Measurements from ENCODE around the gene NR3C1. TPM values are rescaled to one million over a fixed set of nuclear protein-coding genes. Genes with fewer than 3 reads are reported as not detected.
"Not testable (repeated sequence)": the region's sequence is repeated elsewhere in the genome, so short reads cannot be mapped to it uniquely, and the experiment has no call there.

Gene NR3C1
- total RNA-seq, 2 experiments from 2014 or later, result 52.7 to 55.6 TPM

- H3K36me3 Mint-ChIP-seq (ENCODE audit: low read depth), result peaks cover 43% of the 10 kb centered on the region
- no peak overlapping the region for H3K27ac Mint-ChIP-seq
- intact Hi-C loops (cut with micrococcal nuclease), result no loop called here
- H3K4me3 Mint-ChIP-seq, result no peak overlapping the region
- no peak for TF ChIP-seq CTCF (IDR thresholded peaks at IDR 0.05)
- POLR2A ChIA-PET, result no interaction called here
- ATAC-seq (no peak), DNase-seq (no peak)
- no peaks in the 10 kb centered on the region for H3K27me3 Mint-ChIP-seq
- peaks cover 40% of the 10 kb centered on the region for H3K4me1 Mint-ChIP-seq (ENCODE audit: low read depth)
- peaks cover 9% of the 10 kb centered on the region for H3K9me3 Mint-ChIP-seq
- CTCF ChIA-PET, result no interaction called here
Observed at GRCh38 chr5:143331956-143332355, 71.5 kb downstream of the NR3C1 start.

DNA sequence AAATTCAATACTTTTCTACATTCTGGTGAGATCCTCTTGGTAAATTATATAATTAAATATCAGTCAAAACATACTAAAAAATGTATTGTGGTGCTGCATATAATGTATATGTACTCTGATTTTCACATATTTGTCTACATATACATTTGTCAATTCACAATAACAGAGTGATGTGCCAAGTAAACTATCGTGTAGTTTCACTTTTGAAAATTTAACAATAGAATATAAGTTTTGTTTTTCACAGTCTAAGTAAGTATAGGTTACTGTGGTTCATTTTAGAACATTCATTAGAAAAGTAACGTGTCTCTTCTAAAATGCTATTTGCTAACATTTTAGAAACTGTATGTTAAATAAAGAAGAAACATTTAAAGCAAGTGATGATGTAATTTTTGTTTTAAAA, 73.6 kb downstream of the NR3C1 start:
- DNase-seq (no peak), ATAC-seq (no peak)
- ChIA-PET POLR2A (interaction anchor here (0.8 kb wide), 1 partner anchor 20 kb away, joined by 3 read pairs; no protein-coding TSS in a partner anchor), CTCF (interaction anchor here (0.8 kb wide), 1 partner anchor 8 kb away, joined by 3 read pairs; no protein-coding TSS in a partner anchor)
- intact Hi-C loops (cut with micrococcal nuclease), result no loop called here
- H3K27me3 Mint-ChIP-seq, result no peaks in the 10 kb centered on the region
- no peak overlapping the region for H3K27ac Mint-ChIP-seq
- H3K9me3 Mint-ChIP-seq, result peaks cover 10% of the 10 kb centered on the region
- TF ChIP-seq CTCF (IDR thresholded peaks at IDR 0.05), result no peak
- H3K4me1 Mint-ChIP-seq (ENCODE audit: low read depth), result peaks cover 38% of the 10 kb centered on the region
- no peak overlapping the region for H3K4me3 Mint-ChIP-seq
- peaks cover 44% of the 10 kb centered on the region for H3K36me3 Mint-ChIP-seq (ENCODE audit: low read depth)

GRCh38 chr5:143328589-143329220, 74.8 kb downstream of the NR3C1 start:
- intact Hi-C loops (cut with micrococcal nuclease), result no loop called here
- no peak overlapping the region for H3K4me3 Mint-ChIP-seq

GRCh38 chr5:143325086-143325485, 78.4 kb downstream of the NR3C1 start:
- Mint-ChIP-seq H3K36me3 (ENCODE audit: low read depth) (peaks cover 39% of the 10 kb centered on the region), H3K4me1 (ENCODE audit: low read depth) (peaks cover 60% of the 10 kb centered on the region), H3K9me3 (peaks cover 10% of the 10 kb centered on the region)
- H3K27me3 Mint-ChIP-seq; CTCF ChIA-PET; H3K4me3 Mint-ChIP-seq; intact Hi-C loops (cut with micrococcal nuclease); DNase-seq; POLR2A ChIA-PET; ATAC-seq; H3K27ac Mint-ChIP-seq: not testable (repeated sequence)

More at GRCh38 chr5:143328589-143329220, 74.8 kb downstream of the NR3C1 start:
- POLR2A ChIA-PET, result no interaction called here
- H3K36me3 Mint-ChIP-seq (ENCODE audit: low read depth), result peaks cover 43% of the 10 kb centered on the region
- no peak for TF ChIP-seq CTCF (IDR thresholded peaks at IDR 0.05)
- ATAC-seq (peak; percentile 37), DNase-seq (no peak)
- peaks cover 48% of the 10 kb centered on the region for H3K4me1 Mint-ChIP-seq (ENCODE audit: low read depth)
- H3K9me3 Mint-ChIP-seq, result peaks cover 10% of the 10 kb centered on the region
- CTCF ChIA-PET, result no interaction called here
- H3K27me3 Mint-ChIP-seq, result no peaks in the 10 kb centered on the region
- H3K27ac Mint-ChIP-seq, result no peak overlapping the region

GRCh38 chr5:143322931-143323630, 80.4 kb downstream of the NR3C1 start:
- intact Hi-C loops (cut with micrococcal nuclease); H3K4me3 Mint-ChIP-seq; CTCF ChIA-PET; H3K9me3 Mint-ChIP-seq; H3K27me3 Mint-ChIP-seq; POLR2A ChIA-PET; DNase-seq; ATAC-seq: not testable (repeated sequence)
- Mint-ChIP-seq H3K36me3 (ENCODE audit: low read depth) (peaks cover 30% of the 10 kb centered on the region), H3K27ac (peak overlapping the region; percentile 45), H3K4me1 (ENCODE audit: low read depth) (peaks cover 64% of the 10 kb centered on the region)

DNA sequence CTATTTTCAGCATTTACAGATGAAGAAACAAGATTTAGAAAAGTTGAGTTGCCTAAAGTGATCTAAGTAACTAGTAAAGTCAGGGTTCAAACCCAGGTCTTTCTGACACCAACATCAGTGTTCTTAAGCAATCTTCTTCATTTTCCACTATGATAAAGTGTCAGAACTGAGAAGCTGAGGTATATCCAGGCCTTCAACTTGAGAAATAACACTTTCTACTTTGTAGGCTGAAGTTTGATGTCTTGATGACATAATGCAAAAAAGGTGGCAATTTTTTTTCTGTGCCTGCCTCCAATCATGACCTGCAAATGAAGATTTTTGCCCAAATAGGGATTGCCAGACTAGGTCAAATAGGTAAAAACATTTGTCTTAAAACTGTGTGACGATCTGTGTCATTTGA, 81.3 kb downstream of the NR3C1 start:
- intact Hi-C loops (cut with micrococcal nuclease), result no loop called here
- H3K27me3 Mint-ChIP-seq, result no peaks in the 10 kb centered on the region
- peaks cover 63% of the 10 kb centered on the region for H3K4me1 Mint-ChIP-seq (ENCODE audit: low read depth)
- H3K9me3 Mint-ChIP-seq, result peaks cover 4% of the 10 kb centered on the region
- POLR2A ChIA-PET, result no interaction called here
- TF ChIP-seq CTCF (IDR thresholded peaks at IDR 0.05), result no peak
- H3K36me3 Mint-ChIP-seq (ENCODE audit: low read depth), result peaks cover 22% of the 10 kb centered on the region
- DNase-seq (no peak), ATAC-seq (no peak)
- no peak overlapping the region for H3K27ac Mint-ChIP-seq
- H3K4me3 Mint-ChIP-seq, result no peak overlapping the region
- CTCF ChIA-PET, result interaction anchor here (0.7 kb wide), 1 partner anchor 8 kb away, joined by 3 read pairs; no protein-coding TSS in a partner anchor
